HG03460 (cell line): Measurements from ENCODE around the gene SGCD.

ENCODE experiments used
- ATAC-seq: cut with Tn5 transposase; IDR thresholded peaks from one replicate; pipeline ENCODE4 v1.9.1; 2021; ENCODE audit not compliant: unreplicated experiment

The SGCD gene

GRCh38 chr5:156451505-156451904, 124.5 kb downstream of the SGCD start:
- no peak for ATAC-seq

- ATAC-seq: no peak
Observed at GRCh38 chr5:156456857-156457256, 129.9 kb downstream of the SGCD start.

GRCh38 chr5:156459812-156460385, 132.9 kb downstream of the SGCD start:
- no peak for ATAC-seq

GRCh38 chr5:156460471-156460870, 133.5 kb downstream of the SGCD start:
- ATAC-seq: no peak

- no peak for ATAC-seq
Observed at GRCh38 chr5:156466871-156467270, 139.9 kb downstream of the SGCD start.

GRCh38 chr5:156469636-156470035, 142.7 kb downstream of the SGCD start:
- no peak for ATAC-seq

GRCh38 chr5:156471893-156472292, 144.9 kb downstream of the SGCD start:
- no peak for ATAC-seq

- ATAC-seq: no peak
Observed at GRCh38 chr5:156473269-156473908, 146.4 kb downstream of the SGCD start.

- no peak for ATAC-seq
Observed at GRCh38 chr5:156474251-156474650, 147.3 kb downstream of the SGCD start.

- ATAC-seq: no peak
Observed at GRCh38 chr5:156475182-156476157, 148.5 kb downstream of the SGCD start.

GRCh38 chr5:156476158-156476551, 149.2 kb downstream of the SGCD start:
- ATAC-seq: no peak

GRCh38 chr5:156476678-156477077, 149.7 kb downstream of the SGCD start:
- no peak for ATAC-seq

- ATAC-seq: no peak
Observed at GRCh38 chr5:156477196-156477595, 150.2 kb downstream of the SGCD start.

GRCh38 chr5:156479849-156480248, 152.9 kb downstream of the SGCD start:
- no peak for ATAC-seq

GRCh38 chr5:156481741-156482140, 154.8 kb downstream of the SGCD start:
- ATAC-seq: no peak

GRCh38 chr5:156482818-156483217, 155.9 kb downstream of the SGCD start:
- ATAC-seq: no peak

- ATAC-seq: no peak
Observed at GRCh38 chr5:156486394-156487238, 159.7 kb downstream of the SGCD start.

- ATAC-seq: no peak
Observed at GRCh38 chr5:156491766-156492165, 164.8 kb downstream of the SGCD start.

GRCh38 chr5:156496291-156496690, 169.3 kb downstream of the SGCD start:
- no peak for ATAC-seq

GRCh38 chr5:156497804-156498208, 170.8 kb downstream of the SGCD start:
- ATAC-seq: no peak
